NCI-H1092 treated with DMSO at 0.1 percent for 48 hours (cell line): ENCODE measurements around the gene HOXA1.
A peak's percentile ranks its signal among the peaks of the same experiment; 100 is the strongest.

Source experiments
- DNase-seq: peaks from one replicate; lab custom pipeline; 2025; lab: John Stamatoyannopoulos, UW

HOXA1 gene

GRCh38 chr7:27131390-27131819 lies 35.6 kb upstream of the HOXA1 start:
- DNase-seq, result no peak

GRCh38 chr7:27130540-27131389 lies 35.0 kb upstream of the HOXA1 start, which contains the start of gene HOXA4:
HOXA4 (minus strand) TSS chr7:27130757; CDS start chr7:27130733, 24 bp downstream.
- peak; percentile 95 for DNase-seq

GRCh38 chr7:27129729-27130539 lies 34.1 kb upstream of the HOXA1 start:
- DNase-seq, result peak; percentile 84

- no peak for DNase-seq
Measured at GRCh38 chr7:27128776-27129728, 33.3 kb upstream of the HOXA1 start.

- DNase-seq, result no peak
Measured at GRCh38 chr7:27128034-27128433, 32.2 kb upstream of the HOXA1 start.

- no peak for DNase-seq
Measured at GRCh38 chr7:27126596-27127327, 31.0 kb upstream of the HOXA1 start.

- DNase-seq, result no peak
Measured at GRCh38 chr7:27125986-27126394, 30.2 kb upstream of the HOXA1 start.

GRCh38 chr7:27124902-27125689 lies 29.3 kb upstream of the HOXA1 start:
- DNase-seq, result no peak

- no peak for DNase-seq
Measured at GRCh38 chr7:27124096-27124901, 28.5 kb upstream of the HOXA1 start.

- no peak for DNase-seq
Measured at GRCh38 chr7:27123477-27124053, 27.8 kb upstream of the HOXA1 start.

GRCh38 chr7:27123007-27123476 lies 27.2 kb upstream of the HOXA1 start:
- DNase-seq, result no peak

GRCh38 chr7:27122077-27122910 lies 26.5 kb upstream of the HOXA1 start:
- DNase-seq, result no peak

- DNase-seq, result no peak
Measured at GRCh38 chr7:27121684-27122076, 25.9 kb upstream of the HOXA1 start.

- DNase-seq, result no peak
Measured at GRCh38 chr7:27119412-27119911, 23.7 kb upstream of the HOXA1 start.

GRCh38 chr7:27118580-27118979 lies 22.8 kb upstream of the HOXA1 start:
- DNase-seq, result no peak

- no peak for DNase-seq
Measured at GRCh38 chr7:27117887-27118491, 22.2 kb upstream of the HOXA1 start.
